HG03378 (cell line): Measurements from ENCODE around the gene C17orf75.
"Not testable (repeated sequence)": the region's sequence is repeated elsewhere in the genome, so short reads cannot be mapped to it uniquely, and the experiment has no call there.

ENCODE experiments used
- ATAC-seq: cut with Tn5 transposase; IDR thresholded peaks from one replicate; pipeline ENCODE4 v1.9.1; 2021; ENCODE audit warnings: mild to moderate bottlenecking, moderate library complexity; ENCODE audit not compliant: unreplicated experiment

The C17orf75 gene, protein sequence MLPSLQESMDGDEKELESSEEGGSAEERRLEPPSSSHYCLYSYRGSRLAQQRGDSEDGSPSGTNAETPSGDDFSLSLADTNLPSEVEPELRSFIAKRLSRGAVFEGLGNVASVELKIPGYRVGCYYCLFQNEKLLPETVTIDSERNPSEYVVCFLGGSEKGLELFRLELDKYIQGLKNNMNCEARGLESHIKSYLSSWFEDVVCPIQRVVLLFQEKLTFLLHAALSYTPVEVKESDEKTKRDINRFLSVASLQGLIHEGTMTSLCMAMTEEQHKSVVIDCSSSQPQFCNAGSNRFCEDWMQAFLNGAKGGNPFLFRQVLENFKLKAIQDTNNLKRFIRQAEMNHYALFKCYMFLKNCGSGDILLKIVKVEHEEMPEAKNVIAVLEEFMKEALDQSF

DNA sequence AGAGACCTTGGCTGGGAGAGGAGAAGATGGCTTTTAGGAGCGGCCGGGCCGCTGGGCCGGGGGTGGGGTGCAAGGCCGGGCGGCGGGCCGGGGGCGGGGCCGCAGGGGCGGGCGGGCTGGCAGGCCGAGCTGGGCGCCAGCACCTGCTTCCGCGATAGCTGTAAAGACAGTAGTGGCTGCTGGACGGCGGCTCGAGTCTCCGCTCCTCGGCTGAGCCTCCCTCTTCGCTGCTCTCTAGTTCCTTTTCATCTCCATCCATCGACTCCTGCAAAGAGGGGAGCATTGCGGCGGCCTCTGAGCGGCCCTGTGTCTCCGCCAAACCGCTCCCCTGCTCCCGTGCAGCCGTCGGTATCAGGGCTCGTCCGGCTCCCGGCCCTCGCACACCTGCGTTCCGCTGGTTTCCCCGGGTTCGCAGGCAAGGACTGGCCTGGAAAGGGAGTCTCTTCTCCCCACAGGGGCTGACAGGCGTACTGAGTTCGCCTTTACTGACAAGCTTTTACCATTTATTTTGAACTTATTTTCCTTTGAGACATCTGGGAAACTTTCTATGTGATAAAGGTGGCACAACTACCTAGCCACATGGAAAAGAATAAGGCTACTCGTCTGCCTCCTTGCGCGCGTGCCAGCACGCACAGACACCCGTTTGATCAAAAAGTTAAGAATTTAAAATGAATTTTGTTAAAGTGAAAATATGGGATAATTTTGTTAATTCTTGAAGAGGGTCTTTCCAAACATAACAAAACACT, at the start of gene C17orf75:
TSS of gene C17orf75 (minus strand) at position 317 of the 746 bp plus-strand sequence. CDS start at position 283, 34 bp downstream.
- peak; percentile 57 for ATAC-seq

DNA sequence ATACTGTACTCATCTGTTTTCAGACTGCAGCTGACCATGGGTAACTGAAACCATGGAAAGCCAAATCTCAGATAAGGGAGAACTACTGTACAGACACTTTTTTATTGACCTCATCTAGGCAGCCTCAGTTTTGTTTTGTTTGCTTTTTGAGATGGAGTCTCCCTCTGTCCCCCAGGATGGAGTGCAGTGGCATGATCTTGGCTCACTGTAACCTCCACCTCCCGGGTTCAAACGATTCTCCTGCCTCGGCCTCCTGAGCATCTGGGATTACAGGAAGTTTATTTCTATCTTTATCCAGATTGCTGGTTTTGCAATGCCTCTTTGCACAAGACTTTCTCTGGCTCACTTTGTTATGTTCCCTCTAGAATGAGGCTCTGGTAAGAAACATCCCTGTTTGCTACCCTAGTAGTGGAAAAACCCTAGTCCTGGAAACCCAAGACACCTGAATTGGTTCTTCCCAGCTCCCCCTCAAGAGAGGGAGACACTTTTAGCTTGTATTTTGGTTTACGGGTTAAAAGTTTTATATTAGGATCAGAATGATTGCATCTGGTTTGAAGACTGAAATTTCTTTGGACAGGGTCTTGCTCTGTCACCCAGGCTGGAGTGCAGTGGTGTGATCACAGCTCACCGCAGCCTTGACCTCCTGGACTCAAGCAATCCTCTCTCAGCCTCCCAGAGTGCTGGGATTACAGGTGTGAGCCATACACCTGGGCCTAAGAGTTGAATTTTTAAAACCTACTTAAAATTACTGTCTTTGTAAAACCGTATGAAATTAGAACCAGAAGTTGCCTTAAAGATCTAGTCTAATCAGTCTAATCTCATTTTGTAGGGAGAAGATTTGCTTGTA, 46.9 kb upstream of the C17orf75 start:
- ATAC-seq, result no peak

DNA sequence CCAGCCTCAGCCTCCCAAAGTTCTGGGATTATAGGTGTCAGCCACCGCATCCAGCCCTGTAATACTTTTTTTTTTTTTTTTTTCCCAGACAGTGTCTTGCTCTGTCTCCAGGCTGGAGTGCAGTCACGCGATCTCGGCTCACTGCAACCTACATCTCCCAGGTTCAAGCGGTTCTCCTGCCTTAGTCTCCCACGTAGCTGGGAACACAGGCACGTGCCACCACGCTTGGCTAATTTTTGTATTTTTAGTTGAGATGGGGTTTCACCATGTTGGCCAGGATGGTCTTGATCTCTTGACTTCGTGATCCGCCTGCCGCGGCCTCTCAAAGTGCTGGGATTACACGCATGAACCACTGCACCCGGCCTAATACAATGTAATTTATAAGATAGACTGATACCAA, 46.2 kb upstream of the C17orf75 start:
- not testable (repeated sequence) for ATAC-seq

DNA sequence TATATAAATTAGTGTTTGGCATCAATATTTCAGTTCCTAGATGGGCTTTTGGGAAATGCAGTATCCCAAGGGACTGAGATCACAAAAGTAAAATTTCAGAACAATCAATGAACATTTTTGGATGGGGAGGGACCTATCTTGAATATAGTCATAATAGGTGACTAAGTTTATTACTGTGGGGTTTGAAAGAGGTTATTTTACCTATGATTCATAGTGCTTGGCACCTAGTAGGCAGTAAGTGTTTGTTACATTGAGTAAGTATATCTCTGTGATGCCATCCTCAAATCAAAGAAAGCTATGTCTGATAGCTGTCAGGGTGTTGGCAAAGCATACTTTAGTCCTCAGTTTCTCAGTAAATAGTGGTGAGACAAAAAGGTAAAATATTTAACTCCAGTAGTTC, 44.9 kb upstream of the C17orf75 start:
- no peak for ATAC-seq

DNA sequence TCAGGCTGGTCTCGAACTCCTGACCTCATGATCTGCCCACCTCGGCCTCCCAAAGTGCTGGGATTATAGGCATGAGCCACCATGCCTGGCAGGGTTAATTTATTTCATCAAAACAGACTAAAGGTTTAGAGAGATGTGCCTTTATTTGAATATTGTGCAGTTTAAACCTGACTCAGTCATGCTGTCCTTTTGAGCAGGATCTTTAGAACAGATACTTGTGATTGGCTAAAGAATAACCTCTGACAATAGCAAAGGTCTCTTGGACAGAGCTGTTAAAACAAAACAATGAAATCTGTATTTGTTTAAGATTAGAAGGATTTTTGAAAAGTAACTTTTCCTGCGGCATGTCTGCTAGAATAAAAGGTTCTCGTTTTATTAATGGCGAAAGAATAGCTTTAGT, 44.0 kb upstream of the C17orf75 start:
- no peak for ATAC-seq

DNA sequence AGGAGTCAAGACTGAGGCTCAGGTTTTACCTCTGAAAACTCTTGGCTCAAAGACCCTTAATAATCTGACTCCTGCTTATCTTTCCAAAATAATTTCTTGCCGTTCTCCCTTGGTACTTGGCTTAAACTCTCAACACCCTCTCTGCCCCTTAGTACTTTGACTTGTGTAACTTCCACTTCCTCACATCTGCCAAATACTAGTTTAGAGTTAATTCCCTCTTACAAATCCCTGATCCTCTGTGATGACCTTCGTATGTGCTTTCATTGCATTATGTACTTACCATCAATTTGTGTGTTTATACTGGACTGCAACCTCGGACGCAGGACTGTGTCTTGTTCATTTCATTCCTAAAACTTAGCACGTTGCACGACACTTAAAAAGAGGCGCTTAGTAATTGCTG, 43.1 kb upstream of the C17orf75 start:
- ATAC-seq, result no peak

DNA sequence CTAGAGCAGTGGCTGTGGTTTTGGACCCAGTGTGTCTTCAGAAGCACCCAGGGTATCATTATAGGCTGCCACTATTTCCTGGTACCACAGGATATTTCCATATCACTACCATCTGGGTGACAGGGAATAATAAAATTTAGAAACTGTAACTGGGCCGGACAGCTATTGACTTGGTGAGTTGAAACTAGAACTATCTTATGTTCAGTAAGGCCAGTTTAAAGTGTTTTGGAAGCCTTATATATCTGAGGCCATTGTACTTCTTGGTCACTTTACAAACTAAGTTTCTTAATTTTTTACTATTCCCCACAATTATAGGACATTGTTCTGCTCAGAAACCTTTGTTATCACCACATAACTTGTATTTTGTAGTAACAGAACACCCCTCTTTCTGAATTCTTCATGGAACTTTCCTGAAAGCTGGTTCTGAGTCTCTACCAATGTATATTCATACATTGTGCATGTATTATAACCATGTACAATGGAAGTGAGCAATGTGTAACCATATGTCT, 42.0 kb upstream of the C17orf75 start:
- ATAC-seq, result no peak

DNA sequence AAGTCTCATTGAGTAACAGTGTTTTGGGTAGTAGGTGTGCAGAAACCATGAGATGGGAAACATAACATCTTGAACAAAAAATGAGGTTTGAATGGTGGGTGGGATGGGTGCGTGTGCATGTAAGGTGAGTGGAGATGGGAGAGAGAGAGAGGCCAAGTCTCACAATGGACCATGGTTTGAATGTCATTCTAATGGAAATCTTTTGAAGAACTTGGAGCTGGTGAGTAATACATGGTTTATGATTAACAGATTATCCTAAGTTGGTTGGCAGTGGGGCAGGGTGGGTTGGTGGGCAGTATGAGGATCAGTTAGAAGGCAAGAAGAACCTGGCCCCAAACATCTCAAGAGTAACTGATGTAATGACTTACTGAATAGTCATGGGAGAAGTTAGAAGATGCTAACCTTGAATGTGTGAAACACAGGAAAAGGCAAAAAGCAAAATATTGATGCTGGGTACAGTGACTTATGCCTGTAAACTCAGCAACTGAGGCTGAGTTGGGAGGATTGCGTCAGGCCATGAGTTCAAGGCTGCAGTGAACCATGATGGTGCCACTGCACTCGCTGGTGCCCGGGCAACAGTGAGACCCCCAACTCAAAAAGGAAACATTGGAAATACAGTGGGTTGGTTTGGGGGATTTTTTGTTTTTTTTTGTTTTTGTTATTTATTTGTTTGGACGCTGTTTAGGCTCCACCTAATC, 40.7 kb upstream of the C17orf75 start:
- no peak for ATAC-seq

DNA sequence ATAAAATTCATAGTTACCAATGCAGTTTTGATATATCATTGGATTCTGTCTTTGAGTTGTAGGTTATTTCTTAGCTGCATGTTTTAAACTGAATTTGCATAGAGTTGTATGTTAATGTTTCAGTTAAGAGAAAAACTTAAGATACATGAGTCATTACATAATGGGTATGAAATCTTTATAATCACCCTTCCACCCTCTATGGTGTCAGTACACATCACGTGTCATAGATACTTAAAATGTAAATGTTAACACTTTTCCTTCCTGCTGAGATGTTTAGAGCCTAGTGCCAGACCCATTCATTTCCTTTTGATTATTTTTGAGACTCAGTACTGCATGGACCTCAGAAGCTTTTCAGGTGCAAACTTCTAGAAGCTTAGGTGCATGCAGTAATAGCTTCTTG, 28.5 kb upstream of the C17orf75 start:
- ATAC-seq, result no peak

DNA sequence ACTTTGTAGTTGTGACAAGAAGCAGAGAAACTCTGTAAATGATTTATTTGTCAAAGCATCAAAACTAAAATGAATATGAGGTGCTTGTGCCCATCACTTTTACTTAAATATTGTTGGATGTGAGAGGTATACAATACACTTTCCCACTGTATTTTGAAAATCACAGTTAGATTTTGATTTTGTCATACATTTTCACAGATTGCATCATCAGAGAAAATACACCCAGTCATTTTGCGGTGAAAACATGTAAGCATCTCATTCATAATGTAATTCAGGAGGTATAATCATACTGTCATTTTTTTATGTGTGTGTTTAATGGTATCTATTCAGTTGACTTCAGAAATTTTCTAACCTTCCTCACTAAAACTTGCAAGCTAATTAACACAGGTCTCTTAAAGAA, 19.3 kb upstream of the C17orf75 start:
- ATAC-seq, result no peak

DNA sequence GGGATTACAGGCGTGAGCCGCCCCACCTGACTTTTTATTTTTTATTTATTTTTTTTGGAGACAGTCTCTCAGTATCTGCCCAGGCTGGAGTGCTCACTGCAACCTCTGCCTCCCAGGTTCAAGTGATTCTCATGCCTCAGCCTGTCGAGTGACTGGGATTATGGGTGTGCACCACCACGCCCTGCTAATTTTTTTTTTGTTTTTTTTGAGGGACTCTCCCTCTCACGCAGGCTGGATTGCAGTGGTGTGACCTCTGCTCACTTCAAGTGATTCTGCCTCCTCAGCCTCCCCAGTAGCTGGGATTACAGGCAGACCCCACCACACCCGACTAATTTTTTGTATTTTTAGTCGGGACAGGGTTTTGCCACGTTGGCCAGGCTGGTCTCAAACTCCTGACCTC, 15.6 kb upstream of the C17orf75 start:
- ATAC-seq, result no peak

DNA sequence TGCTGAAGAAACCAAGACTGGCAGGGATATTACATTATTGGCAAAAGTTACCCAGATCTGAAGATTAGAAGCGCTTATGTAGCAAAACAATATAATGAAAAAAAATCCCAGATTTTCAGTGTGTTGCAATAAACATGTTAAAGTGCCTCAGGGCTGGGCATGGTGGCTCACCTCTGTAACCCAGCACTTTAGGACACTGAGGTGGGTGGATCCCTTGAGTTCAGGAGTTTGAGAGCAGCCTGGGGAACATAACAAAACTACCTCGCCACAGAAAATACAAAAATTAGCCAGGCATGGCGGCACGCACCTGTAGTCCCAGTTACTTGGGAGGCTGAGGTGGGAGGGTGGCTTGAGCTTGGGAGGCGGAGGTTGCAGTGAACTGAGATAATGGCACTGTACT, 14.8 kb upstream of the C17orf75 start:
- ATAC-seq, result no peak

DNA sequence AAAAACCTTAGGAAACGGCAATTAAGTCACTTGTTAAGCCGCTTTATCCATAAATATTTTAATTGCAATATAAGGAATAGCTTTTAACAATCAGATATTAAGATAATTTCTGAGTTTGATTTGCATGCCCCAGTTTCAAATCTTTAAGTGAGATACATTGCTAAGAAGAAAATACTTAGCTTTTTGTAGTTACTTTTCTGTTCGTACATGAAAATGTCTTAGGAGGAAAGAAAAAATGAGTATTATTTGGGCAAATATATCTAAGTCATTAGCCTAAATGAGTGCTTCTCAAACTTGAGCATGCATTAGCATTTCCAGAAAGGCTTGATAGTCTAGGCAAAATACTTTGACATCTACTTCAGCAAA, 14.4 kb upstream of the C17orf75 start:
- no peak for ATAC-seq

DNA sequence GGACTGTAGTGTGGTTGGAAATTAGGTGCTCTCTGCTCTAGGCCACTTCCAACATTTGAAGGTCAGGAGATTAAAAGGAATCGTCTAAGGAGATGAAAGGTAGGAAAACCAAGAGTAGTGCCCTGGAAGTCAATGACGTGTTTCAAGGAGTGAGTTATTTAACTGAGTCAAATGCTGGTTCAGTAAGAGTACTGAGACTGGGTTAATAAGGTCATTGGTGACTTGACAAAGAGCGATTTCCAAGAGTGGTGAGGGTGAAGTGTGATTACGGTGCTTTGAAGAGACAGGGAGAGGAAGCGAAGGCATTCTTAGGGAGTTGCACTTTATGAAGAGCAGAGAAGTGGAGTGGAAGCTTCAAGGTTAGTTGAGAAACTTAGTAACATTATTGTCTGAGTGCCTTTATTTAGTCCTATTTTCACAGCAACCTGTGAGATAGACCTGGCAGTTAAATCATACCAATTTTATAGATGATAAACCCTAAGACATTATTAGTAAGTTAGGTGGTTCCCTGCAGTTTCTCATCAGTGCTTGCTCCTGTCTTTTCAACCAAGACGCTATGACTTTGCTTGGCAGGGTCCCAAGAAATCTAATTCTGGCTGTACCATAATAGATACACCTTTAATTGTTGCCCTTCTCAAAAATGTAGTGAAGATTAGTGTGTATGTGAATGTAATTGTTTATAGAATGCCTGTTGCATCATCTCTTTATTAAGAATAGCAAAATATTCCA, 13.8 kb upstream of the C17orf75 start:
- ATAC-seq, result no peak

DNA sequence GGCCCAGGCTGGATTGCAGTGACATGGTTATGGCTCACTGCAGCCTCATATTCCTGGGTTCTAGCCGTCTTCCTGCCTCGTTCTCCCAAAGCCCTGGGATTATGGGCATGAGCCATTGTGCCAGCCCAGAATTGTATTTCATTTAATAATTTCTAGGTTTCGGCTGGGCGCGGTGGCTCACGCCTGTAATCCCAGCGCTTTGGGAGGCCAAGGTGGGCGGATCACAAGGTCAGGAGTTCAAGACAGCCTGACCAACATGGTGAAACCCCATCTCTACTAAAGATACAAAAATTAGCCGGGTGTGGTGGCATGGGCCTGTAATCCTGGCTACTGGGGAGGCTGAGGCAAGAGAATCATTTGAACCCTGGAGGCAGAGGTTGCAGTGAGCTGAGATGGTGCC, 10.8 kb upstream of the C17orf75 start:
- ATAC-seq, result not testable (repeated sequence)

DNA sequence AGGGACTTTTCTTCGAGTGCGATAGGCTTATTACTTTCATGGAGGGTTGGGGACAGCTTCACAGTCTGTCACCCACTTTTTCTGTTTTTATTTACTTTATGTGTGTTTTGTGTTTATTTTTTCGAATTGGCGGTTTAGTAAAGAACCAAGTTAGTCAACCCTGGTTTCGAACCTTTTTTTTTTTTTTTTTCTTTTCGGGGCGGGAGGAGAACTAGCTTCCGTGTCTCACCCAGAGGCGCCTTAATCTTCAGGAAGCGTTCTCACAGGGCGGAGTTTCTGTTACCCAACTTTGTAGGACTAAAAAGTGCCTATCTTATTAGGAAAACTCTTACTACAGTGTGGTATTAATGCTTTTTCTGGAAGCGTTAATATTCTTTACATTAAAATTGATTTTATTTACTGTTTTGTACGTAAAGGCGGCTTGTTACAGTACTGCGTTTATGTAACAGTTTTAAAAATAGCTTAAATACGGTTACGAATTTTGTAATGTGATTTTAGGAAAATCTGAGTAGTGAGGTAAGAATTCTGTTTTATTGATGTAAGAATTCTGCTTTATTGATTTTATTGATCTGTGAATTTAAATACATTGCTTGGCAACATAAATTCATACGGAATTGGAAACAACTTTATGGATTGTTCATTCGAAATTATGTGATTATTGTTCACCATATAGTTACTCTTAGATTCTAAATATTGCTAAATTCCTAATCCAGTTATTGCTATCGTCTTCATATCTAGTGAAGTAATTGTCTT, 8.9 kb upstream of the C17orf75 start:
- ATAC-seq, result no peak

DNA sequence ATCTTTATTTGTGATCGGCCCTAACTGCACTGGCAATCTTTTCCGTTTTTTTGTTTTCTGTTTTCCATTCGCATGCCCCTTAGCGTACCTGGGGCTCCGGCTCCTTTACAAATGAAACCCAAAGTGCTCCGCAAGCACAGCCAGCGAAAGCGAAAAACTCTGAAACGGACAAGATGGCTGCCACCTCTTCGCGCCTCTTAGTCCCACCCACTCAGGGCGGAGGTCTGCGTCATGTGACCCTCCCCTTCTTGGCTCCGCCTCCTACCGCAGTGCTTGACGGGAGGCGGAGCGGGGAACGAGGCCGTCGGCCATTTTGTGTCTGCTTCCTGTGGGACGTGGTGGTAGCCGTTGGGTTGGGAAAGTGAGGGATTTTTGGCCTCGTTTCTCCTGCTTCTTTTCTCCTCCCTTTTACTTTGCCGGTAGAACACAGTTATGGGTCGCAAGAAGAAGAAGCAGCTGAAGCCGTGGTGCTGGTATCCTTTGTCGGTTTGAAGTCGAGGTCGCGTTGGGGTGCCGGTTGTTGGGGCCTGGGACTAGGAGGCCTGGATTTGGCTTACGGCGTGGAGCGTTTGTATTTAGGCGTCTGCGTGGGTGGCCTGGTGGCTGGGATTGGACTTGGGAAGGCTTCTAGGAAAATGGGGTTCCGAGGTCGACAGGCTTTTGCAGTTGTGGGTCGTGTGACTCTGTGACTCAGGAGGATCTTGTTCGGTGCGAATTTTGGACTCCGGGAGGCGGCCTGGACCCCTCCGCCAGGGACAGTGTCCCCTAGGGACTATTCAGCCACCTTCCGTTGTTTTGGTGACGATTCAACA, 8.1 kb upstream of the C17orf75 start, which contains the start of gene ZNF207:
TSS of gene ZNF207 (plus strand) at position 304 of the 812 bp plus-strand sequence. CDS start at position 433, 129 bp downstream.
- ATAC-seq, result peak; percentile 75

DNA sequence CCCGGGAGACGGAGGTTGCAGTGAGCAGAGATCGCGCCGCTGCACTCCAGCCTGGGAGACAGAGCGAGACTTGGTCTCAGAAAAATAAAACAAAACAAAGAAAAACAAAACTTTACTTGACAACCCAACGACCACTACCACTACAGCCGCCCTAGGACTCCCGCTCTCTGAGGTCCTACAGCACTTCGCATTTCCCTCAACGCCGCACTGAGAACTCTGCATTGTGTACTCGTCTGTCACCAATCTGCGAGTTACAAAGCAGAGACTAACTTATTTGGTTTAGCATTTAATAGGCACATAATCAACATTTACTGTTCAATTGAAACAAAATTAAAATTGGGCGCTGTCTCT, 7.5 kb upstream of the C17orf75 start:
- no peak for ATAC-seq

DNA sequence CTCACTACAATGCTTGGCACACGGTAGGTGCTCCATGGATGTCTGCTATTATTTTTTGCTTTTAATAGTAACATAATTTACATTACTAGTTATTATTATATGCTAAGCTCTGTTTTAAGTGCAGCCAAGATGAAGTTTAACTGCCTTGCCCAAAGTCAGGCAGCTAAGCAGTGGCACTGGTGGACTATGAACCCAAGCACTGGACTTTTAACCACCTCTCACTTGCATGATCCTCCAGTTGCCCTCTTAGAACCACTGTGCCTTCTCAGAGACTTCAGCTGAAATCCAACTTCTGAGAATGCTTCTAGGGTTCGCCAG, 6.5 kb upstream of the C17orf75 start:
- no peak for ATAC-seq
